ENCODE measurements around the gene ZNF469. TPM values are rescaled to one million over a fixed set of nuclear protein-coding genes. Genes with fewer than 3 reads are reported as not detected.

ZNF469 gene
- total RNA-seq, 1 experiment from 2014 or later: 3.2 TPM

DNA sequence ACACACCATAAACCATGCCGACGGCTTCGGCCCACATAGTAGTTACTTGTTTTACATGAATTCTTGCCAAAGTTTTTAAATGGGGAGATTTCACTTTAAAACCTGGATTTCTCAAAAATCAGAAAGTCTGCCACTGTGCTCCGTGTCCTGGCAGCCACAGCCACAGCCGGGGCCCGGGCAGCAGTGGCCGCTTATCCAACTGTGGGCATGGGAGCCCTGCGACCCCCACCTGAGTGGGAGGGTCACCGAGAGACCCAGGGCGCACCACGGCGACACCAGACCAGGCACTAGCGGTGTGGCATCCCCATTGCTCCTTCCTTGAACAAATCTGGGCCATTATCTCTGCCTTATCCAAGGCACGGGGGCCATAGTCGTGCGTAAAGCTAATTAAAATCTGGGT lies 30.0 kb downstream of the ZNF469 start:
- Mint-ChIP-seq H3K9me3 (no peaks in the 10 kb centered on the region), H3K27ac (no peak overlapping the region), H3K4me1 (no peaks in the 10 kb centered on the region), H3K4me3 (no peak overlapping the region), H3K36me3 (no peaks in the 10 kb centered on the region), H3K27me3 (ENCODE audit: low read depth) (no peaks in the 10 kb centered on the region; the same call in 1 of the 2 replicates)
- ATAC-seq (no peak), DNase-seq (ENCODE audit: low spot score) (no peak)
- CTCF ChIA-PET: interaction anchor here (1.0 kb wide), 1 partner anchor 25 kb away, joined by 9 read pairs; no protein-coding TSS in a partner anchor
- POLR2A ChIA-PET: no interaction called here
- no peak for TF ChIP-seq IRF2 (CRISPR knock-in tag; IDR thresholded peaks at IDR 0.05; ENCODE audit: borderline replicate concordance, low read depth)
- TF ChIP-seq KAT7 (CRISPR knock-in tag; IDR thresholded peaks at IDR 0.05; ENCODE audit: borderline replicate concordance): no peak
- no peak for TF ChIP-seq SP1 (CRISPR knock-in tag; conservative IDR thresholded peaks at IDR 0.05)
- no peak for TF ChIP-seq ZNF671 (CRISPR knock-in tag; IDR thresholded peaks at IDR 0.05)
- TF ChIP-seq, protein P1, sequence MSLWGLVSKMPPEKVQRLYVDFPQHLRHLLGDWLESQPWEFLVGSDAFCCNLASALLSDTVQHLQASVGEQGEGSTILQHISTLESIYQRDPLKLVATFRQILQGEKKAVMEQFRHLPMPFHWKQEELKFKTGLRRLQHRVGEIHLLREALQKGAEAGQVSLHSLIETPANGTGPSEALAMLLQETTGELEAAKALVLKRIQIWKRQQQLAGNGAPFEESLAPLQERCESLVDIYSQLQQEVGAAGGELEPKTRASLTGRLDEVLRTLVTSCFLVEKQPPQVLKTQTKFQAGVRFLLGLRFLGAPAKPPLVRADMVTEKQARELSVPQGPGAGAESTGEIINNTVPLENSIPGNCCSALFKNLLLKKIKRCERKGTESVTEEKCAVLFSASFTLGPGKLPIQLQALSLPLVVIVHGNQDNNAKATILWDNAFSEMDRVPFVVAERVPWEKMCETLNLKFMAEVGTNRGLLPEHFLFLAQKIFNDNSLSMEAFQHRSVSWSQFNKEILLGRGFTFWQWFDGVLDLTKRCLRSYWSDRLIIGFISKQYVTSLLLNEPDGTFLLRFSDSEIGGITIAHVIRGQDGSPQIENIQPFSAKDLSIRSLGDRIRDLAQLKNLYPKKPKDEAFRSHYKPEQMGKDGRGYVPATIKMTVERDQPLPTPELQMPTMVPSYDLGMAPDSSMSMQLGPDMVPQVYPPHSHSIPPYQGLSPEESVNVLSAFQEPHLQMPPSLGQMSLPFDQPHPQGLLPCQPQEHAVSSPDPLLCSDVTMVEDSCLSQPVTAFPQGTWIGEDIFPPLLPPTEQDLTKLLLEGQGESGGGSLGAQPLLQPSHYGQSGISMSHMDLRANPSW (CRISPR knock-in tag; conservative IDR thresholded peaks at IDR 0.05; ENCODE audit: low read depth): no peak
- no peak for TF ChIP-seq SOX15 (CRISPR knock-in tag; IDR thresholded peaks at IDR 0.05)
- TF ChIP-seq ARID4B (CRISPR knock-in tag; IDR thresholded peaks at IDR 0.05; ENCODE audit: borderline replicate concordance): no peak
- no peak for TF ChIP-seq RORB (CRISPR knock-in tag; IDR thresholded peaks at IDR 0.05)
- TF ChIP-seq GTF2I (CRISPR knock-in tag; conservative IDR thresholded peaks at IDR 0.05): no peak
- no peak for TF ChIP-seq E2F5 (CRISPR knock-in tag; IDR thresholded peaks at IDR 0.05)
- no peak for TF ChIP-seq ESRRA (CRISPR knock-in tag; IDR thresholded peaks at IDR 0.05; ENCODE audit: borderline replicate concordance)
- no peak for TF ChIP-seq PRRX2 (CRISPR knock-in tag; IDR thresholded peaks at IDR 0.05)
- TF ChIP-seq GABPB1 (CRISPR knock-in tag; IDR thresholded peaks at IDR 0.05): no peak
- TF ChIP-seq, protein P2, sequence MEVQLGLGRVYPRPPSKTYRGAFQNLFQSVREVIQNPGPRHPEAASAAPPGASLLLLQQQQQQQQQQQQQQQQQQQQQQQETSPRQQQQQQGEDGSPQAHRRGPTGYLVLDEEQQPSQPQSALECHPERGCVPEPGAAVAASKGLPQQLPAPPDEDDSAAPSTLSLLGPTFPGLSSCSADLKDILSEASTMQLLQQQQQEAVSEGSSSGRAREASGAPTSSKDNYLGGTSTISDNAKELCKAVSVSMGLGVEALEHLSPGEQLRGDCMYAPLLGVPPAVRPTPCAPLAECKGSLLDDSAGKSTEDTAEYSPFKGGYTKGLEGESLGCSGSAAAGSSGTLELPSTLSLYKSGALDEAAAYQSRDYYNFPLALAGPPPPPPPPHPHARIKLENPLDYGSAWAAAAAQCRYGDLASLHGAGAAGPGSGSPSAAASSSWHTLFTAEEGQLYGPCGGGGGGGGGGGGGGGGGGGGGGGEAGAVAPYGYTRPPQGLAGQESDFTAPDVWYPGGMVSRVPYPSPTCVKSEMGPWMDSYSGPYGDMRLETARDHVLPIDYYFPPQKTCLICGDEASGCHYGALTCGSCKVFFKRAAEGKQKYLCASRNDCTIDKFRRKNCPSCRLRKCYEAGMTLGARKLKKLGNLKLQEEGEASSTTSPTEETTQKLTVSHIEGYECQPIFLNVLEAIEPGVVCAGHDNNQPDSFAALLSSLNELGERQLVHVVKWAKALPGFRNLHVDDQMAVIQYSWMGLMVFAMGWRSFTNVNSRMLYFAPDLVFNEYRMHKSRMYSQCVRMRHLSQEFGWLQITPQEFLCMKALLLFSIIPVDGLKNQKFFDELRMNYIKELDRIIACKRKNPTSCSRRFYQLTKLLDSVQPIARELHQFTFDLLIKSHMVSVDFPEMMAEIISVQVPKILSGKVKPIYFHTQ (CRISPR knock-in tag; IDR thresholded peaks at IDR 0.05): no peak
- TF ChIP-seq JAZF1 (CRISPR knock-in tag; IDR thresholded peaks at IDR 0.05): no peak
- TF ChIP-seq FOXJ3 (CRISPR knock-in tag; IDR thresholded peaks at IDR 0.05; ENCODE audit: borderline replicate concordance): no peak
- no peak for TF ChIP-seq TEAD1 (CRISPR knock-in tag; IDR thresholded peaks at IDR 0.05)
- TF ChIP-seq NR2C2 (CRISPR knock-in tag; IDR thresholded peaks at IDR 0.05): no peak
- no peak for TF ChIP-seq CREB1 (CRISPR knock-in tag; IDR thresholded peaks at IDR 0.05)
- TF ChIP-seq ZNF425 (CRISPR knock-in tag; conservative IDR thresholded peaks at IDR 0.05): no peak

All from WTC11 (cell line).